GM21619 (cell line): ENCODE data around the gene C17orf58.
"Not testable (repeated sequence)": the region's sequence is repeated elsewhere in the genome, so short reads cannot be mapped to it uniquely, and the experiment has no call there.

Experiments used
- ATAC-seq: cut with Tn5 transposase; IDR thresholded peaks from one replicate; pipeline ENCODE4 v1.9.1; 2021; ENCODE audit not compliant: unreplicated experiment

Gene C17orf58

DNA sequence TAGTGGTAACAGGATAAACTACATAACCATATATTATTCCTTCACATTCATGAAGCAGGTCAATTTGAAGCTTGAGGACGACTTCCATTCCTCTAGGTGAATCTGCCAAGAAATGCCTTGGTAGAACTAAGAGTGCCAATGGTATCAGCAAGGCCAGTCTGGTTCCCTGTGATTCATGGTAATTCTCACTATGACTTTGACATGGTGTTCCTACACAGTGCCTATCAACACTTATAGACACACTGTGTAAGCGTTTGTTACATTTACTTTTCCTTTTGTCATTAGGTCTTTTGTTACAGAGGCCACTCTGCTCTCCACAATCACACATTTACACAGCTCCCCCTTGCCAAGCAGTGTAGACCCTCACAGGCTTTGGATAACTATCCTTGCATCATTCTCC is 34.1 kb downstream of the C17orf58 start:
- not testable (repeated sequence) for ATAC-seq

GRCh38 chr17:67960276-67960675 is 36.0 kb downstream of the C17orf58 start:
- not testable (repeated sequence) for ATAC-seq

- no peak for ATAC-seq
Measured at GRCh38 chr17:67959510-67959909, 36.8 kb downstream of the C17orf58 start.

DNA sequence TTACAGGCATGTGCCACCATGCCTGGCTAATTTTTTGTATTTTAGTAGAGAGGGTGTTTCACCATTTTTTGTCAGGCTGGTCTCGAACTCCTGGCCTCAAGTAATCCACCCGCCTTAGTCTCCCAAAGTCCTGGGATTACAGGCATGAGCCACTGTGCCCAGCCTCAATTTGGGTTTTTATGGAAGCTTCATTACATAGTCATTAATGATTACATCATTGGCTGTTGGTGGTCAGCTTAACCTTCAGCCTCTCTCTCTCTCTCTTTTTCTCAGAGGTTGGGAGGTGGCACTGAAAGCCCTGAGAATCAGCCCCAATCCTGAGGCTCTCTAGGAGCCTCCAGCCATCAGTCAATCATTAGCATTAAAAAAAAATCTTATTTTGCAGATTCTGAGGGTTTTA is 45.3 kb downstream of the C17orf58 start:
- no peak for ATAC-seq

GRCh38 chr17:67947325-67947813 is 48.9 kb downstream of the C17orf58 start:
- no peak for ATAC-seq

- ATAC-seq, result no peak
Measured at GRCh38 chr17:67946513-67946912, 49.8 kb downstream of the C17orf58 start.

DNA sequence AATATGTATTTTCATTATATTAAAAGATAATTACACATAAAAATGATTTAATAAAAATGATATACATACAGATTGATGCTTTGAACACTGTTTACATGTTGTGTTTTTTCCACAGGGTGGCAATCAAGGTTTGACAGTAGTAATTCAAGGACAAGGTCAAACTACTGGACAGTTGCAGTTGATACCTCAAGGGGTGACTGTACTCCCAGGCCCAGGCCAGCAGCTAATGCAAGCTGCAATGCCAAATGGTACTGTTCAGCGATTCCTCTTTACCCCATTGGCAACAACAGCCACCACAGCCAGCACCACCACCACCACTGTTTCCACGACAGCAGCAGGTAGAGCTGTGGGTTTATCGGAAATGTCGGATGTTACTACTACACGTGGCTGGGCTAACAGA is 52.2 kb downstream of the C17orf58 start:
- no peak for ATAC-seq

DNA sequence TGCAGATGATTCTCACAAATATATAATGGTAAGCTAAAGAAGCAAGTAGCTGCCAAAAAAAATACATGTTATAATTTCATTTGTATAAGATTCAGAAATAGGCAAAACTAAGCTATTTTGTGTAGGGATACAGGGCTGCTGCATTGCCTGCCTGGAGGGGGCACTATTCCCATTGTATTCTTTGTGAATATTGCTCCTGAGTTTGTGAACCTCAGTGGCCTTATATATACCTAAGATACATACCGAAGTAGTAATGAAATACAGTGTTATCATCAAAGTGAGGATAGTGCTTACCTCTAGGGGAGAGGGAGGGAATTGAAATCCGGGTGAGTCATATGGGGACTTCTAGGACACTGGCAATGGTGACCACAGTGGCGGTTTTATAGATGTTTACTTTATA is 53.5 kb downstream of the C17orf58 start:
- ATAC-seq, result no peak
